Skeletal muscle satellite cell (primary cell): Measurements from ENCODE around the gene TNNC1.

ENCODE experiments used
- H3K27me3 ChIP-seq: 2 replicates; pipeline ENCODE4 v1.7.0; 2013; ENCODE audit warnings: low read length; ENCODE audit not compliant: control insufficient read depth, insufficient read depth
- H3K36me3 ChIP-seq: 2 replicates; pipeline ENCODE4 v1.7.0; 2013; ENCODE audit warnings: mild to moderate bottlenecking, control low read depth, low read length; ENCODE audit not compliant: insufficient read depth
- H3K4me1 ChIP-seq: 2 replicates; pipeline ENCODE4 v1.7.0; 2013; ENCODE audit warnings: low read length; ENCODE audit not compliant: control insufficient read depth, insufficient read depth
- H3K4me2 ChIP-seq: 2 replicates; pipeline ENCODE4 v1.7.0; 2013; ENCODE audit warnings: mild to moderate bottlenecking, low read length
- H3K4me3 ChIP-seq: 2 replicates; pipeline ENCODE4 v1.7.0; 2013; ENCODE audit warnings: low read length
- H3K9ac ChIP-seq: 2 replicates; pipeline ENCODE4 v1.7.0; 2013; ENCODE audit warnings: mild to moderate bottlenecking, low read depth, low read length, moderate library complexity
- H3K9me3 ChIP-seq: replicated peaks from 2 replicates; pipeline ENCODE4 v1.7.0; 2013; ENCODE audit warnings: mild to moderate bottlenecking, control low read depth, low read length

Gene TNNC1

DNA sequence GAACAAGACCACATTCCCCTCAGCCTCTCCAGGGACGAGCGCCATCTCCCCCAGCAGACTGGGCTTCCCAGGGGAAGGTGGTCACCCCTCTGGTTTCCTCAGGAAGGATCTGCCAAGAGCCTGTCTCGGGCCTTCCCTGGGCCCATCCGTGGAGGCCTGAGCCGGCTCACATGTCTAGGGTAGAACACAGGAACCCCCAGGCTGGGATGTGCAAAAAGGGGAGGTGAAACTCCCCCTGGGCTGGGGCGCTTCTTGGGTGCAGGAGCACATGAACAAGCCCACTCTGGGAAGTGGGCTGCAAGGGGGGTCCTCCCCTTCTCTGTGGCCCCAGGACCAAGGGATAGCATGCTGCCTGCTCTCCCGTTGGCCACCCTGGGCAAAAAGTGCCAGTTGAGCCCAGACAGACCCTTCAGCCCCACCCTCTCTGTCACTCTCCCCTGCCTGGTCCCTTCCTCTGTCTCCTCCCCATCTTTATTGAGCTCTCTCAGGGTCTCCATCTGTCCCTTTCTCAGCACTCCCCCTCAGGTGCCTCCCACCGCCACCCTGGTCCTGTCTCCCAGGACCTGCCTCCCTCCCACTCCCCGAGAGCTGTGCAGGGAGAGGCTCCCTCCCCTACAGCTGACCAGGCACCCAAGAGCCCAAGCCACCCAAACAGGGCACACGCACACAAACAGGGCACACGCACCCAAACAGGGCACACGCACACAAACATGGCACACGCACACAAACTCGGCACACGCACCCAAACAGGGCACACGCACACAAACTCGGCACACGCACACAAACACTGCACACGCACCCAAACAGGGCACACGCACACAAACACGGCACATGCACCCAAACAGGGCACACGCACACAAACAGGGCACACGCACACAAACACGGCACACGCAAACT lies 9.8 kb downstream of the TNNC1 start:
- H3K9ac ChIP-seq = no peak overlapping the region
- H3K4me2 ChIP-seq = no peak overlapping the region
- H3K4me1 ChIP-seq = no peaks in the 10 kb centered on the region
- no peaks in the 10 kb centered on the region for H3K27me3 ChIP-seq
- no peak overlapping the region for H3K4me3 ChIP-seq
- no peaks in the 10 kb centered on the region for H3K36me3 ChIP-seq
- H3K9me3 ChIP-seq = no peaks in the 10 kb centered on the region

DNA sequence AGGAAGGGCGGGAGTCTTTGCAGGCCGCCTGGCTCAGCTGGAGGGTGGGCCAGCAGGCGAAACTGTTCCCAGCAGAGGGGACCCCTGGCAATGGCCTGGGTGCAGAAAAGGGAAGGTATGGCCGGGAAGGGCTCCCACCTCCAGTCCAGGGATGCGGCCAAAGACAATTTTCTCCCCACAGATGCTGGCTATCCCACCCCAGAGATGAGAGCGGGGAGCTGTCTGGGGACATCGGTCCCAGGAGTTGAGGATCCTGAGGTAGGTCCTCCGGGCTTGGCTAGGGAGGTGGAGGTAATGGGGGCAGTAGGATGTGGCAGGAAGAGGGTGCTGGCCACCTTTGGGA lies 10.6 kb downstream of the TNNC1 start:
- Histone ChIP-seq H3K4me3 (no peak overlapping the region), H3K36me3 (no peaks in the 10 kb centered on the region), H3K4me2 (no peak overlapping the region), H3K9me3 (no peaks in the 10 kb centered on the region), H3K27me3 (no peaks in the 10 kb centered on the region), H3K9ac (no peak overlapping the region), H3K4me1 (no peaks in the 10 kb centered on the region)

DNA sequence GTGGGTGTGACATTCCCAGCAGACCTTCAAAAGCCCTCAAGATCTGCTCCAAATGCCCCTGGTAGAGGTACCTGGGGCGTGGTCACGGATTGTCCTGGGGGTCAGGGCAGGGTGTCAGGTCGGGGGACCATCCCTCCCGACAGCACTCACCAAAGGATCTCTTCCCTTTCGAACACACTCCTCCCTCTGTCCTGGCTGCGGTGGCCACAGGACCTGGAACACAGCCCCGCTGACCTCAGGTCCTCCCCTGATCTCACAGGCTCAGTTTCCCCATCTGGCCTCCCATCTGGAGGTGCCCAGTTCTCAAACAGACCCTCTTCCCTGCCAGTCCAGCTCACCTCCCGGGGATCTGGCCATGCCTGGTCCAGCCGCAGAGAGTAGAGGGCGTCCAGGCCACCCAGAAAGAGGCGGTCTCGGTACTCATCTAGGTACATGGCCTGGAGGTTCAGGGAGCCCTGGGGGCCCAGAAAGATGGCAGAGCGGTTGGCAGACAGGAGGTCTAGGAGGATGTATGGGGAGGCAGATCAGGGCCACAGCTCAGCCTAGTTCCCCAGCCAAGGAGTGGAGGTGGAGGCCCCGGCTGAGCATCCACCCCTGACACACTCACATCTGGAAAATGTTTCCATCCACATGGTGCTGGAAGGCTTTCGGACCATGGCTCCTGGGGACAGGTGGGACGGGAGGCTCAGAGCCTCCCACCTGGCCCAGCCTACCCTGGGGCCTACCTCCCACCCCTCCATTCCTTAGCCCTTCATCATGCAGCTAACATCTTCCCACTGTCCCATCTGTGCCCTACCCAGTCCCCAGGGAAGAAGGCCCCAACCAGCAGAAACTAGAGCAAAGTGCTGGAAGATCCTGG lies 11.2 kb downstream of the TNNC1 start:
- Histone ChIP-seq H3K4me1 (no peaks in the 10 kb centered on the region), H3K4me2 (no peak overlapping the region), H3K9me3 (no peaks in the 10 kb centered on the region), H3K36me3 (no peaks in the 10 kb centered on the region), H3K4me3 (no peak overlapping the region), H3K27me3 (no peaks in the 10 kb centered on the region), H3K9ac (no peak overlapping the region)

DNA sequence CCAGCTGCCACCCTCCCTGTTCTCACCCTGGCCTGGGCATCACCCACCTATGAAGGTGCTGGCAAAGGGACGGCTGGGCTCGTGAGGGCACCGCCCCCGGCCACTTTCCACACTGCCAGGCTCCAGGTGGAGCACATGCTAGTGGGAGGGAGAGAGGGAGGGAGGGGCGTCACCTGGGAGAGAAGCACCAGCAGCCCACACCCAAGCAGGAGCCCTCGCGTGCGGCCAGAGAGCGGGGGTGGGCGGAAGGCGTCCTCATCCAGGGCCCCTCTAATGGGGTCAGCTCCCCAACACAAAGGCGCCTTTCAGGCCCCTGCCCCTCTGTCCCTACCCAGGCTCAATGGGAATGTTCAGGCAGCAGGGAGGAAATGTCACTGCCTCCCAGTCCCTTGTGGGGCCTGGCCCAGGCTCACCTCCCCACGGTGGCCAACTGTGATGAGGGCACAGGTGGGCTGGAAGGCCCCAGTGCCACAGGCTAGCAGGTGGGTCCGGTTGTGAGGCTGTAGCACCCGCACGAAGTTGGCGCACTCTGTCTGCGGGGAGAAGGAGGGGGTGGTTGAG lies 12.0 kb downstream of the TNNC1 start:
- H3K4me2 ChIP-seq = no peak overlapping the region
- no peaks in the 10 kb centered on the region for H3K9me3 ChIP-seq
- no peaks in the 10 kb centered on the region for H3K27me3 ChIP-seq
- no peak overlapping the region for H3K4me3 ChIP-seq
- H3K4me1 ChIP-seq = peaks cover 1% of the 10 kb centered on the region
- no peak overlapping the region for H3K9ac ChIP-seq
- no peaks in the 10 kb centered on the region for H3K36me3 ChIP-seq

DNA sequence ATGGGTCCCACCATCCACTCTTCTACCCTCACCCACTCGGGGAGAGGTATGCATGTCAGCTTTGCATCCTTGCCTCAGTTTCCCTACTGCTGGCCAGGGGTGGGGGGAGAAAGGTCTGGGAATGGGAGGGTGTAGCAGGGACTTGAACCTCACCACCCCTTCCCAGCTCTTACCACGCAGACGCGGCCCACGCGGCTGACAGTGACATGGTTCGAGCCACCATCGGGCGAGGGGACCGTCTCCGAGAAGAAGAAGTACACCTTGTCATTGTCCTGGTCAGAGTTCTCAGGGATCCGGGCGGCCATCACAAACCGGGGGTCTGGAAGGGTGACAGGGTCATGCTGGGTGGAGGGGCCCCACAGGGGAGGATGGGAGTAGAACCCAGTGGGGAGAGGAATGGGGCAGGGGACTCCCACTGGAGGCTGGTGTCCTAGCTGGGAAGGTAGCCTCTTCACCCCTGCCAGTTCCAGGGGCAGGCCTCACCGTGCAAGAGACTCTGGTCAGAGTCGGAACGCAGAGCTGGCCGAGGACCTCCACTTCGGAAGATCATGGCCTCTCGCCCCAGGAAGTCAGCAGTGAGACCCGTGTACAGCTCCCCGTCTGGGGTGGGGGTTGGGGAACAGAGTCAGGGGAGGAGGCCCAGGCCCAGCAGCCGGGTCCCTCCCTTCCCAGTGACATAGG lies 12.6 kb downstream of the TNNC1 start:
- Histone ChIP-seq H3K4me3 (no peak overlapping the region), H3K4me1 (peaks cover 8% of the 10 kb centered on the region), H3K4me2 (no peak overlapping the region), H3K9ac (no peak overlapping the region), H3K27me3 (no peaks in the 10 kb centered on the region), H3K9me3 (no peaks in the 10 kb centered on the region), H3K36me3 (no peaks in the 10 kb centered on the region)

DNA sequence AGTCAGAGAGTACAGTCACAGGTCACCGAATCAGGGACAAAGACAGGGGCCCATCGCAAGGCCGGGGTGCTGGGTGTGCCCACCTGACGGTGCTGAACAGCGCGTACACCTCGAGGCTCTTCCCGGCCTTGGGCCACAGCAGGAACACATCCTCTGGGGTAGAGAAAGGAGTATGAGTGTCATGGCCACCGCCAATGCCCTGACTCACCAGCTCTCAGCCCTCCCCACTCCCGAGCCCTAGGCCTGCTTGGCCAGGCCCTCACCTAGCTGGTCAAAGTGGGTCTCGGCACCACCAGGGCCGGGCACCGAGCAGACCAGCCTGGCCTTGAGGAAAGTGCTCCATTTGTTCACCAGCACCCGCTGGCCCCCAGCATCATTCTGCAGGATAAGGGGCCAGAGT lies 13.2 kb downstream of the TNNC1 start:
- H3K36me3 ChIP-seq = no peaks in the 10 kb centered on the region
- H3K27me3 ChIP-seq = peaks cover under 1% of the 10 kb centered on the region
- peaks cover 8% of the 10 kb centered on the region for H3K4me1 ChIP-seq
- H3K4me2 ChIP-seq = no peak overlapping the region
- H3K4me3 ChIP-seq = no peak overlapping the region
- H3K9ac ChIP-seq = no peak overlapping the region
- no peaks in the 10 kb centered on the region for H3K9me3 ChIP-seq

DNA sequence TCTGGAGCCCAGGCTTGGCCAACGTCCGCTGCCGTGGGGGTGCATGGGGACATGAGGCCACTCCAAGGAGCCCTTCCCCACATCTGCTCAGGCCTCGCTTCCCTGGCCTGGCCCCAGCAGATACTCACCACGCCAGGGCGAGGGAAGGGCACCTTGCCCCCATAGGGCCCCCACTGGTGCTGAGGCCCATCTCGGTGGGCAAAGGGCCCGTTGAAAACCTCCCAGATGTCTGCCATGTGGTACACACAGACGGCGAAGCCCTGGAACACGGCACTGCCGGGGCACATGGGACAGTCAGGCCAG lies 13.6 kb downstream of the TNNC1 start:
- H3K36me3 ChIP-seq = no peaks in the 10 kb centered on the region
- peaks cover 8% of the 10 kb centered on the region for H3K4me1 ChIP-seq
- H3K4me3 ChIP-seq = no peak overlapping the region
- H3K9me3 ChIP-seq = no peaks in the 10 kb centered on the region
- H3K27me3 ChIP-seq = peaks cover 4% of the 10 kb centered on the region
- no peak overlapping the region for H3K9ac ChIP-seq
- H3K4me2 ChIP-seq = no peak overlapping the region

DNA sequence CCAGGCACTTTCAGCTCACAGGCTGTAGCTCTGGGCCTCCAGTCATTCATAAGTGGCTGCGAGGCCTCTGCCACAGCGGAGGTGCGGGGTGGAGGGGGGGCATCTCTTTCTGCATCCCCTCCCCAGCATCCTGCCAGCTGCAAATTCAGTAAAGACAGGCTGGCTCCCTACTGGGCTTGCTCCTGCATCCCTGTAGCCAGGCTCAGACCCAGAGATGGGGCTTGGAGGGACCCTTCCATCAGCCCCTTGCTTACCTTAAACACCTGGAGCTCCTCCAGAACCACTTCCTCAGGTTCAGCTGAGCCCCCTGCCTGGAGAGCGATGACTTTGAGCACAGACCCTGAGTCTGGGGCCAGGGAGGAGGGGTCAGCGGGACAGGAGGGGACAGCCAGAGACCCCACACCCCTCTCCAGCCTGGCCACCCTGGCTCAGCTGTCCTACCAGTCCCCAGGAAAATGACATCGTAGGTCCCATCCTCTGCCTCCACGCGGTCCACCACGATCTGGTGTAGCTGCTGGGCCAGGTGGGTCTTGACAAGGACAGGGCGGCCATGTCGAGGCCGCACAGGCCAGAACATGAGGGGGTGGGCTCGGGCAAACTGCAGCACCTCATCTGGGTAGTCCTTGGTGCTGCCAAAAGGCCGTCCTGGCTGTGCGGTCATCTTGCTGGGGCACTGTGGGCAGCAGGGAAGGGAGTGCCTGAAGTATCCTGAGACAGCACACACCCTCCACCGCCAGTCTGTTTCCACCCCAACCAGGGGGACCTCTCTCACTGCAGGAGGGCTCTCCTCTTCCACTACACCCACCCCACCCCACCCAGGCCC lies 14.2 kb downstream of the TNNC1 start:
- Histone ChIP-seq H3K4me2 (no peak overlapping the region), H3K36me3 (no peaks in the 10 kb centered on the region), H3K4me1 (peaks cover 8% of the 10 kb centered on the region), H3K4me3 (no peak overlapping the region), H3K27me3 (peaks cover 9% of the 10 kb centered on the region), H3K9me3 (no peaks in the 10 kb centered on the region), H3K9ac (no peak overlapping the region)

DNA sequence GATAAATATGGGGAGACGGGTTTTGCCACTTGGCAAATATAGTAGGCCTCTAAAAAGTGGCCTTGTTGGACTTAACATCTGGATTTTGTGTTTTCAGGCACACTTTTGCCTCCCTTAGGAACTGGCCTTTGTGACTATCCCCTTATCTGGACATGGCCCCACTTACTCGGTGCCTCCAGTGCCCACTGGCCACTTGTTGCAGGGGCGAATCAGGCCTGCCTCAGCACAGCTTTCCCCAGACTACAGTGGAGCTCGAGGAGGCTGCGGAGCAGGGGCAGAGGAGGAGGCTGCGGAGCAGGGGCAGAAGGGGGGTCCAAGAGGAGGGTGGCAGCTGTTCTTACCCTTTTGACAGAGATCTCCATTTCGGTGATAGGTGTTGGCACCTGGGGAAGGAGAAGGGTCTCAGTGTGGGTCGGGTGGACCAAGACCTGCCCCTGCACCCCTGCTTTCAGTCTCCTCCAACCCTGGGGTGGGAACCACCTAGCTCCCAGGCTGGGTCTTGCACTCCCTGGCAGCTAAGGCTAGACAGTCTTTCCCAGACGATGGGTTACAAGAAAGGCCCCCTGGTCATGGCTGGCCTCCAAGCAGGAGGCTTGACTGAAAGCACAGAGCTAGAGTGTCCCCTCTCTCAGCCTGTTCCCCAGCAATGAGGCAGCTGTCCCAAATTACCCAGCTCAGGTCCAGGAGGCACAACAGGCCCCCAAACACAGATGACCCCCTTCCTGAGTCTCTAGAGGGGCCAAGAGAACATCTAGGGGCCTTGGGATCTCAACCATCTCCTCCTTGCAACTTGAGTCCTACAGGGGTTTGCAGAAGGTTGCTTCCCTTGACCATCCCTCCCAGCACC lies 15.0 kb downstream of the TNNC1 start:
- H3K27me3 ChIP-seq = peaks cover 16% of the 10 kb centered on the region
- H3K9me3 ChIP-seq = no peaks in the 10 kb centered on the region
- H3K9ac ChIP-seq = no peak overlapping the region
- H3K4me1 ChIP-seq = peaks cover 8% of the 10 kb centered on the region
- H3K4me3 ChIP-seq = no peak overlapping the region
- no peak overlapping the region for H3K4me2 ChIP-seq
- H3K36me3 ChIP-seq = no peaks in the 10 kb centered on the region

DNA sequence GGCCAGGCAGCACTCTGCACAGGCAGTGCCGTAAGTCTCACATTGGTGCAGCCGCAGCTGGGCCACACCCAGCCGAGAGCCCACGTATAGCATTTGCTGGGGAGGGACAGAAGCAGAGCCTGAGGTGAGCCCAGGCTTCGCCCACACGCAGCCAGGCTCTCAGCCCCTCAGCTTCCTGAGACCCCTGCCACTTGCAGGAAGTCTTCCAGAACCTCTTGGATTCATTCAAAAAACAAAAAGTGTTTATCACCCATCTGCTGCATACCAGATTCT lies 15.8 kb downstream of the TNNC1 start:
- no peaks in the 10 kb centered on the region for H3K9me3 ChIP-seq
- H3K27me3 ChIP-seq = peaks cover 23% of the 10 kb centered on the region
- no peaks in the 10 kb centered on the region for H3K36me3 ChIP-seq
- no peak overlapping the region for H3K4me2 ChIP-seq
- no peak overlapping the region for H3K9ac ChIP-seq
- H3K4me3 ChIP-seq = no peak overlapping the region
- H3K4me1 ChIP-seq = peaks cover 8% of the 10 kb centered on the region
